Activated CD8-positive, alpha-beta memory T cell treated with anti-CD3 and anti-CD28 coated beads for 36 hours (primary cell): ENCODE results near the gene CLEC2L. TPM values are rescaled to one million over a fixed set of nuclear protein-coding genes. Genes with fewer than 3 reads are reported as not detected.

Source experiments
- CTCF ChIA-PET: fragments of 350-600 bp; sonication (Branson Sonifier 250); formaldehyde crosslinking; loops from one replicate; lab custom pipeline; 2021; ENCODE audit warnings: antibody characterized with exemption; lab: Charles Lee
- POLR2A ChIA-PET: fragments of 350-600 bp; sonication (Branson Sonifier 250); formaldehyde crosslinking; loops from one replicate; lab custom pipeline; 2021; ENCODE audit warnings: antibody characterized with exemption; lab: Charles Lee
- total RNA-seq, 2 experiments: library from RNA; stranded (reverse); gene quantifications; one replicate each; pipeline ENCODE4 v1.2.3, GENCODE V29; 2021

The CLEC2L gene
- total RNA-seq, 2 experiments from 2014 or later, result not detected

DNA sequence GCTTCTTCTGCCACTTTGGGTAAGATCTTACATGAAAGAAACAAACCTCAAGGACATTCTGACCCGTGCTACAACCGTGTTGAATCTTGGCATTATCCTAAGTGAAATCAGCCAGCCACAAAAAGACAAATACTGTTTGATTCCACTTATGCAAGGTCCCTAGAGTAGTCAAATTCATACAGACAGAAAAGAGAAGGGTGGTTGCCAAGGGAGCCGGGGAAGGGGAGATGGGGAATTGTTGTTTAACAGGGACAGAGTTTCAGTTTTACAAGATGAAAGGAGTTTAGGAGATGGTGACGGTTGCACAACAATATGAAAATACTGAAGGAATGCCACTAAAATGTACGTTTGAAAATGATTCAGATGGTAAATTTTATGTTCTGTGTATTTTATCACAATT is 12.2 kb upstream of the CLEC2L start:
- POLR2A ChIA-PET, result no interaction called here
- CTCF ChIA-PET, result interaction anchor here (0.6 kb wide), 1 partner anchor 752 kb away, joined by 4 read pairs; no protein-coding TSS in a partner anchor

GRCh38 chr7:139515266-139515665 is 8.2 kb upstream of the CLEC2L start:
- POLR2A ChIA-PET, result no interaction called here

GRCh38 chr7:139521439-139521838 is 2.0 kb upstream of the CLEC2L start:
- POLR2A ChIA-PET, result interaction anchor here (0.5 kb wide), 1 partner anchor 984 kb away, joined by 3 read pairs; no protein-coding TSS in a partner anchor
- CTCF ChIA-PET, result no interaction called here

More at GRCh38 chr7:139515266-139515665, 8.2 kb upstream of the CLEC2L start:
- CTCF ChIA-PET, result interaction anchor here (0.6 kb wide), 1 partner anchor 88 kb away, joined by 3 read pairs; no protein-coding TSS in a partner anchor

GRCh38 chr7:139522830-139523198 is 671 bp upstream of the CLEC2L start:
- ChIA-PET CTCF (no interaction called here), POLR2A (no interaction called here)

DNA sequence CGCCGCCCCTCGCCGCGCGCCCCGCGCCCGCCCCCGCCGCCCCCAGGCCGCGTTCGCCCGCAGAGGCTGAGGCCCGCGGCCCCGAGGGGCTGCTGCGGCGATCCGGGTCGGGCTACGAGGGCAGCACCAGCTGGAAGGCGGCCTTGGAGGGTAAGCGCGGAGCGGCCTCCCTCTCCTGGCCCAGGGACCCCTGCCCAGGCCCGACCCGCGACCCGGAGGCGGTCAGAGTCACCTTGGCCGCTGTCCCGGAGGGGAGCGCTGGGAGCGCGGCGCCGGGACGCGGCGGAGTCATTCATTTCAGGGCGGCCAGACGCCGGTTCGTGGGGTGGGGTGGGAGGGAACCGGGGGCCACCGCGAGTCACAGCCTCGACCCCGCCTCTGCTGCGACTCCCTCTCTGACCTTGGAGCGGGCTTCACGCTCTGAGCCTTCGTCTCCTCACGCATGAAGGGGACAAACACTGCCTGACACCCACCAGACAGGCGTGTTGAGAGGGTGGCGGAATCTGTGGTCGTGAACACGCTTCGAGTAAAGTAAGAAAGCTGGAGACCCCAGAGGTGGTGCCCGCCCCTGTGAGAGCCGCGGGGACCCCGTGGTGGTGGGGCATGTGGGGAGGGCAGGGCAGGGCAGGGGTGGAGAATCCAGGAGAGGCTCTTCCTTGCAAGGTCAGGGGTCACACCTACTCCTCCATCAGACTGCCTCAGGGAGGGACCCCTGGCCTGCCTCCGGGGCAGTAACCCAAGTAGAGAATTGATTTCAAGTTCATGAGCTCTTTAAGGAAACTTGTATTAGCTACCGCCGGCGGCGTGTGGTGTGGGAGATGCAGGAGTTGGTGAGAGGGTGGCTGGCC is 707 bp downstream of the CLEC2L start:
- ChIA-PET CTCF (no interaction called here), POLR2A (no interaction called here)

- CTCF ChIA-PET, result no interaction called here
- POLR2A ChIA-PET, result no interaction called here
Measured at GRCh38 chr7:139525239-139525638, 1.8 kb downstream of the CLEC2L start.

DNA sequence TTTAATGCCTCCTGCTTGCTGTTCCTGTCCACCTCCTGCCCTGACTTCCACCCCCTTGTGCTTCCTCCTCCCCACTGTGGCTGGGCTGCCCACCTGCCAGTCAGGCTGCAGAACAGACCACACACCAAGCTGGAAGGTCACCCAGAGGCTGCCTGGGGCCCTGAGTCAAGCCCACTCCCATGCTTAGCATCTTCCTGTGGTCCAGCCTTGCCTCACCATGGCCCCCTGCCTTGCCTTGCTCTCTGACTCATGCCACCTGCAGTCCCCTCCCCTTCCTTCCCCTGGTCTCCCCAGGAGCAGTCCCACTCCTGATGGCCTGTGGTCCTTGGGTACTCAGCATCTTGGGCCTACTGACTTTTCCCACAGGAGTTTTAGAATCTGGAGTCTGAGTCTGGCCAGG is 2.3 kb downstream of the CLEC2L start:
- POLR2A ChIA-PET, result no interaction called here
- CTCF ChIA-PET, result no interaction called here

DNA sequence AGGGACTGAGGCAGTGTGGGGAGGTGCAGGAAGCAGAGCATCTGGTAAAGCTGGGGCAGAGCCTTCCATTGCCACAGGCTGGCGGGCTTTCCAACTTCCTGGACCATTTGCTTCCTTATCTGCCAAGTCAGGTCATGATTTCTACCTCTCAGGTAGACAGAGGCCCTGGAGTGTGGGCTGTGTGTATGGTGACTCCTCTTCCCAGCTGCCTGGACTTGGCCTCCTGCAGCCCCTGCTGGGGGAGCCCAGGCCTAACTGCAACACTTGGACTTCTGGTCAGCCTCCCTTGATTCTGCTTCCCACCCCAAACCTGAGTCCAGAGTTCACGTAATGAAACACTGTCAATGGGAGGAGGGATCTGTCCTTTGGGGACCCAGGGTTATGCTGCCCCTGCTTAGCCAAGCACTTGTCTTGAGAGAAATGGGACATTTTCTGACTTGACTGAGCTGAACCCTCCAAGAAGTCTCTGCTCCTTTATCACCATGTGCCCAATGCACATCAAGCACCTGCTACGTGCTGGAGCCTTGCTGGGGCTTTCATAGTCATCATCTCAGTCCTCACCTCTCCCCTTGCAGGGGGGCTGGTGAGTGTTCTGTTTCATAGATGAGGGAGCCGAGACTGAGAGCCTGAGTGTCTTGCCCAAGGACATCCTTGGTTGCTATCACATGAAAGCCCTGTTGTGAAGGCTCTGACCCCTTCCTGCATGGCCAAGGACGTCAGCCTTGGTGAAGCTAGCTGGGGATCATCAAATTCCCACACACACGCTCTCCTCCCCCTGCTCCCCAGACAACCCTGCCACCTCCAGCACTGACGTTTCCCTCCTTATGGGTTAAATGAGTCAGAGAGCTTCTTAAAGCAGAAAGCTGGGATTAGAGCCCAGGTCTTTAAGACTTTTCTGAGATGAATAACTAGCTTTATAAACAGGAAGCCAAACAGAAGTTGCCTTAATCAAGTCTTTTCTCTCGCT is 3.4 kb downstream of the CLEC2L start:
- POLR2A ChIA-PET, result no interaction called here
- CTCF ChIA-PET, result no interaction called here

- ChIA-PET CTCF (no interaction called here), POLR2A (no interaction called here)
Measured at GRCh38 chr7:139531094-139531493, 7.6 kb downstream of the CLEC2L start.

DNA sequence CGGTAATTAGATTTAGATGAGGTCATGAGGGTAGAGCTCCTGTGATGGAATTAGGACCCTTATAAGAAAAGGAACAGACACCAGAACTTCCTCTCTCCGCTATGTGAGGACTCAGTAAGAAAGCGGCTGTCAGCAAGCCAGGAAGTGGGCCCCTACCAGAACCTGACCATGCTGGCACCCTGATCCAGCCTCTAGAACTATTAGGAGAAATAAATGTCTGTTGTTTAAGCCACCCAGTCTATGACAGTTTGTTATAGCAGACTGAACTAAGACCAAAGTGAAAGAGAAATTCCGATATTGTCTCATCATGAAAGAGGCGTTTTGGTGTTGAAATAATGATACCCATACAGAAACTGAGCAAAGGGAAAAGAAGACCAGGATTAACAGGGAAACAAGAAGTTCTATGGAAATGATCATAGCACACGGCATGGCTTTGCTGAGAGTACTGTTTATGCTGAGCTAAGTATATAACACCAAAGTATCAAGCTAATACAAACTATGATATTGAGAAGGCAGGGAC is 9.2 kb downstream of the CLEC2L start:
- POLR2A ChIA-PET, result no interaction called here
- CTCF ChIA-PET, result interaction anchor here (0.6 kb wide), 1 partner anchor 18 kb away, joined by 3 read pairs; no protein-coding TSS in a partner anchor

DNA sequence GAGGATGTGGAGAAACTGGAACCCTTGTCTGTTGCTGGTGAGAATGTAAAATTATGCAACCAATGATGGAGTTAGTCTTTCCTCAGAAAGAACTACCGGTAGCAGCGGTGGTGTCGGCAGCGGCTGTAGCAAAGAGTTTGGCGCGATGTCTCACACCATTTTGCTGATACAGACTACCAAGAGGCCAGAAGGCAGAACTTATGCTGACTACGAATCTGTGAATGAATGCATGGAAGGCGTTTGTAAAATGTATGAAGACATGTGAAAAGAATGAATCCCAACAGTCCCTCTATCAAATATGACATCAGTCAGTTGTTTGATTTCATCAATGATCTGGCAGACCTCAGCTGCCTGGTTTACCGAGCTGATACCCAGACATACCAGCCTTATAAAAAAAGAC is 10.6 kb downstream of the CLEC2L start:
- ChIA-PET CTCF (no interaction called here), POLR2A (interaction anchor here (0.7 kb wide), 1 partner anchor 10 kb away, joined by 7 read pairs; no protein-coding TSS in a partner anchor)

DNA sequence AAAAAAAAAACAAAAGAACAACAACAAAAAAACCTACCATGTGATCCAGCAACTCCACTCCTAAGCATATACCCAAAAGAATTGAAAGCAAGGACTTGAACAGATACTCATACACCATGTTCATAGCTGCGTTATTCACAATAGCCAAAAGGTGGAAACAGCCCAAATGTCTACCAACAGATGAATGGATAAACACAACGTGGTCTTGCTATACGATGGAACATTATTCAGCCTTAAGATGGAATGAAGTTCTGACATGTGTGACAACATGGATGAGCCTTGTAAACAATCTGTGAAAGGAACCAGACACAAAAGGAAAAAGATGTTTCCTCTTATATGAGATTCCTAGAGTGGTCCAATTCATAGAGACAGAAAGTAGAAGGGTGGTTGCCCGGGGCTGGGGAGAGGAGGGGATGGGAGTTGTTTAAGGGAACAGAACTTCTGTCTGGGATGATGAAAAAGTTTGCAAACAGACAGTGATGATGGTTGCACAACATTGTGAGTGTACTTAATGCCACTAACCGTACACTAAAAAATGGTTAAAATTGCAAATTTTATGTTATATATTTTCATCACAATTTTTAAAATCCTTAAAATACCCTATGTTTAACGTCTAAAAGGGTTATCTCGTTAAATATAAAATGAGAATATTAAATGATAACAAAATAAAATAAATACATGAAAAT is 11.6 kb downstream of the CLEC2L start:
- CTCF ChIA-PET, result no interaction called here
- POLR2A ChIA-PET, result no interaction called here

DNA sequence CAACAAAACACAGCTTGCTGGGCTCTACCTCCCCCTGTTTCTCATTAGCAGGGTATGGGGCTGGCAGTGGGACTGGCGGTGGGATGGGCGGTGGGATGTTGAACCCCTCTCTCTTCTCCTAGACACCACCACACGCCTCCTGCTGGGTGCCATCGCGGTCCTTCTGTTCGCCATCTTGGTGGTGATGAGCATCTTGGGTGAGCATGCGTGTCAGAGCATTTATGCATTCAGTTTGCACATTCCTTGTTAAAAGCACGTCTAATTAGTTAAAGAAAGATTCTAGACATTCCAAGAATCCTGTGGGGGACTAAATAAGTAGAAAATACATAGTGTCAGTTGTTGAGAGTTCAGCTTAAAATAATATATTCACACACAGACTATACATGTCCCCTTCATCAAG is 12.7 kb downstream of the CLEC2L start:
- POLR2A ChIA-PET, result no interaction called here
- CTCF ChIA-PET, result no interaction called here

GRCh38 chr7:139538881-139539635 is 15.6 kb downstream of the CLEC2L start:
- CTCF ChIA-PET, result no interaction called here
- POLR2A ChIA-PET, result no interaction called here

DNA sequence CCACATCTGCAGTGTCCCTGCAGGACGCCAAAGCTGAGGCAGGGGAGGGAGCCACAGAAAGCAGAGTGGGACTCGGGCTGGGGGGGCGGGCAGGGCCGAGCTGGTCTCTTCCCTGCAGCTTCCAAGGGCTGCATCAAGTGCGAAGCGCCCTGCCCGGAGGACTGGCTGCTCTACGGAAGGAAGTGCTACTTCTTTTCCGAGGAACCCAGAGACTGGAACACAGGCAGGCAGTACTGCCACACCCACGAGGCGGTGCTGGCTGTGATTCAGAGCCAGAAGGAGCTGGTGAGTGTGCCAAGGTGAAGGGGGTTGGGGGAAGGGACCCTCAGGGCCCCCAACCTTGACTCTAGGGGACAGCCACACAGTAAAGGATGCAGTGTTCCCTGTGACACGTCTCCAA is 16.7 kb downstream of the CLEC2L start:
- CTCF ChIA-PET, result no interaction called here
- POLR2A ChIA-PET, result no interaction called here

- CTCF ChIA-PET, result no interaction called here
- POLR2A ChIA-PET, result no interaction called here
Measured at GRCh38 chr7:139541600-139542307, 18.3 kb downstream of the CLEC2L start.

DNA sequence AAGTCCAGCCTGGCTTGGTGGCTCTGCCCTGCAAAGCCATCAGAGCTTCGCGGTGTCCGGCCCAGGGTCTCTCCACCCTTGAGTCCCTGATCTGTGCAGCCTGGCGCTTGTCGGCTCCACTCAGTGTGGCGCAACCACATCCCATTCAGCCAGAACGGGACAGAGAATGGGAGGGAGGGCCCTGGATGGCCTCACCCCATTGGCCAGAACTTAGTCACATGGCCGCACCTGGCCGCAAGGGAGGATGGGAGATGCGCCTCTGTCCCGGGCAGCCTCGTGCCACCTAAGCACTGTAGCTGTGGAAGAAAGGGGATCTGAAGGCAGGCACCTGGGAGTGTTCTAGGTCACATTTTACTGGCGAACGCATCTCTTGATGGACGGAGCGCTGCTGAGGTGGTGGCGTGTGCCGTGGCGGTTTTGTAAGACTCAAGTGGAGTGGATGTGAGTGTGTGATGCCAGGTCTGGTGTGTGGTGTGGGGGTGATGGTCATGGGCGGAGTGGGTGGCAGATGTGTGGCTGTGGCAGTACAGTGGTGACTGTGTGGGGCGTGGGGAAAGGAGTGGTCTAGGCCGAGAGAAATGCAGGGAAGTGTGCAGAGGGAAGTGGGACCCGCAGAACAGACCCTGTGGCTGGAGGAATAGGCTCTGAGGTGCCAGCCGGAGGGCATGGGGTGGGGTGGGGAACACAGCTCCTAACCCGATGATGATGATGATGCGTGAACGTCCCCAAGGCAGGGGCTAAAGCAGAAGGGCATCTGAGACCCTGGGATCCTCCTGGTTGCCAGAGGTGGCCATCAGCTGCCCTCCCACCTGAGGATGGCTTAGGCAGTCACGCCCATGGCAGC is 19.0 kb downstream of the CLEC2L start:
- ChIA-PET POLR2A (no interaction called here), CTCF (no interaction called here)
